A204.1 (cell line): ENCODE results near the gene EIF4E.
"Not testable (repeated sequence)": the region's sequence is repeated elsewhere in the genome, so short reads cannot be mapped to it uniquely, and the experiment has no call there.

ENCODE experiments used
- FAIRE-seq: peaks from 2 replicates; lab custom pipeline; 2012; peaks lifted over from hg19 to GRCh38; lab: Jason Lieb, UNC

EIF4E gene

GRCh38 chr4:98873059-98873458, 55.9 kb downstream of the EIF4E start:
- FAIRE-seq: no peak

- not testable (repeated sequence) for FAIRE-seq
Measured at GRCh38 chr4:98872120-98872906, 56.6 kb downstream of the EIF4E start.

DNA sequence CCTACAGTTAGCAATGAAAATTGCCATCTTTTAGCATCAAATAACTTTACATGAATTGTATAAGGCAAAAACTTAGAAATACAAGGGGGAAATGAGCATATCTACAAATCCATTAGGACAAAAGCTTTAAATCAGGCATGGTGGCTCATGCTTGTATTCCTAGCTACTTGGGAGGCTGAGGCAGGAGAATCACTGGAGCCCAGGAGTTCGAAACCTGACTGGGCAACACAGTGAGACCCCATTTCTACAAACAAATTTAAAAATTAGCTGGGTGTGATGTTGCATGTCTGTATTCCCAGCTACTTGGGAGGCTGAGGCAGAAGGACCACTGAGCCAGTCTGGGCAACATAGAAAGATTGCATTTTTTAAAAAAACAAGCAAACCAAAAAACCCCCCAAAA, 61.3 kb downstream of the EIF4E start:
- FAIRE-seq: no peak

- no peak for FAIRE-seq
Measured at GRCh38 chr4:98865059-98865458, 63.9 kb downstream of the EIF4E start.

DNA sequence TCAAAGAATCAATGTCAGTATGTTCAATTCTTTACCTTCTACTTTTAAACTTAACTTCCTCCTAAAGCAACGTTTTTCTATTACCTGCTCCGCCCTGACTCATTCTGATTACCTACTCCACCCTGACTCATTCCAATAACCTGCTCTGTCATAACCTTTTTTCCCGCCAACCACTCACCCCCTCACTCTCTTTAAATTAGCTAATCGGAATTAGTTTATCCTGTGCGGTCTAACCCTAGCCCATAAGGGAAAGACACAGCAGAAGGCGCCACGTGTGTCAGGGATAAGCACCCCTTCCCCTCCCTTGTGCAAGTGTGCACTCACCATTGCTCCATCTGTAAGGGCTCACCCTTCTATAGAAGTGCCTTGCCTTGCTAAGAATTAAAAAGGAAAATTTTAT, 64.4 kb downstream of the EIF4E start:
- FAIRE-seq: no peak

DNA sequence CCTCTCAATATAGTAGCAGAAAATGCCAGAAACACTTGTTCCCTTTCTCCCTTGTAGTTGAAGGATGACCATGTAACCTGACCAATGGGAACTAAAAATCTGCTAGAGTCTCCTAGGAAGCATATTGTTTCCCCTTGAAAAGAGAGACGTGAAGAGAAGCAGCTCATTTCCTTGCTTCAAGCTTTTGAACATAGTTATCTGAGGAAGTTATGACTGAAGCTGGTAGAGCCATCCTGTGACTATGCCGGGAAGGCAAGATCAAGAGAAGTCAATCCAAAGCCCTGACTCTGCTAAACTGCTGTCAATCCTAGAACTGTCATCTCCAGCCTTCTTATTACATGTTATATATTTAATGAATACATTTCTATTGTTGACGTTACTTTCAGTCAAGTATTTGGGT, 66.6 kb downstream of the EIF4E start:
- no peak for FAIRE-seq

GRCh38 chr4:98861100-98861884, 67.6 kb downstream of the EIF4E start:
- no peak for FAIRE-seq

GRCh38 chr4:98851806-98852205, 77.1 kb downstream of the EIF4E start:
- no peak for FAIRE-seq

GRCh38 chr4:98850937-98851336, 78.0 kb downstream of the EIF4E start:
- no peak for FAIRE-seq

DNA sequence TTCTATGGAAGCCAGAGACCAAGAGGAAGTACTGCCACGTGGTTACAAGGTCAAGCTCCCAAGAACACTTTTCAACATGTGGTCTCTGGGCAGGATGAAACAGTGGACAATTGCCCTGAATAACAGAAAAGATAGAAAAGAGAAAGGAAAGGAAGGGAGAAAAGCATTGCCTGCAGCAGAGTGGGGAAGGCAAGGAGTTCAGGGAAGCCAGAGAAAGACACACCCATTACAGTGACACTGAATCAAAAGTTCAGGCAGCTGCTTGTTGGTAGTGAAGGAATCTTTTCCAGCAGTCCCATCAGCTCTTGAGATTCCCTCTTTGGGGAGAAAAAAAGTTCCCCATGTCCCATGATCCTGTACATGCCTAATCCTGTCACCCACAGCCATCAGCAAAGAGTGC, 80.5 kb downstream of the EIF4E start:
- no peak for FAIRE-seq

DNA sequence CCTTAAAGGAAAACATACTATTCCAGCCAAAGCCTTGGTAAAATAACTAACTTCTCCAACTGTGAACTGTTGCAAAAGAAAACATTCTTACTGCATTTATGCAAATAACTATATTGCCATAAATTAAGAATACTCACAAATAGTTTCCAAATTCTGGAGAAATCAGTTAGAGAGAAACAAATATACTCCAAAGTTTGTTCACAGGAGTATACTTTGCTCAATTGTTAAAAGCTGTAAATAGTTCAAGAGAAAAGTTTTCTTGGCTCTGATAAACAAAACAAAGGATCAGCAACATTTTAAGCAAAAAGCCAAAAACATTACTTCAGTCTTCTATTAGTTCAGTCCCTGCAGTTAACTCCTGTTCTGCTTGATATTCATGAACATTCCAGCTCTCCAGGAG, 83.0 kb downstream of the EIF4E start:
- no peak for FAIRE-seq

DNA sequence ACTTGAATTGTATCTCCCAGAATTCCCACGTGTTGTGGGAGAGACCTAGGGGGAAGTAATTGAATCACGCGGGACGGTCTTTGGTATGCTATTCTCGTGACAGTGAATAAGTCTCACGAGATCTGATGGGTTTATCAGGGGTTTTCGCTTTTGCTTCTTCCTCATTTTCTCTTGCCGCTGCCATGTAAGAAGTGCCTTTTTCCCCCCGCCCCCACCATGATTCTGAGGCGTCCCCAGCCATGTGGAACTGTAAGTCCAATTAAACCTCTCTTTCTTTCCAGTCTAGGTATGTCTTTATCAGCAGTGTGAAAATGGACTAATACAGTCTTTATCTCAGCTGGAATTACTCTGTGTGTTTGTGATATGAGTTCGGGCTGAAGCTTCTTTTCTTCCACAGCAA, 86.0 kb downstream of the EIF4E start:
- not testable (repeated sequence) for FAIRE-seq

DNA sequence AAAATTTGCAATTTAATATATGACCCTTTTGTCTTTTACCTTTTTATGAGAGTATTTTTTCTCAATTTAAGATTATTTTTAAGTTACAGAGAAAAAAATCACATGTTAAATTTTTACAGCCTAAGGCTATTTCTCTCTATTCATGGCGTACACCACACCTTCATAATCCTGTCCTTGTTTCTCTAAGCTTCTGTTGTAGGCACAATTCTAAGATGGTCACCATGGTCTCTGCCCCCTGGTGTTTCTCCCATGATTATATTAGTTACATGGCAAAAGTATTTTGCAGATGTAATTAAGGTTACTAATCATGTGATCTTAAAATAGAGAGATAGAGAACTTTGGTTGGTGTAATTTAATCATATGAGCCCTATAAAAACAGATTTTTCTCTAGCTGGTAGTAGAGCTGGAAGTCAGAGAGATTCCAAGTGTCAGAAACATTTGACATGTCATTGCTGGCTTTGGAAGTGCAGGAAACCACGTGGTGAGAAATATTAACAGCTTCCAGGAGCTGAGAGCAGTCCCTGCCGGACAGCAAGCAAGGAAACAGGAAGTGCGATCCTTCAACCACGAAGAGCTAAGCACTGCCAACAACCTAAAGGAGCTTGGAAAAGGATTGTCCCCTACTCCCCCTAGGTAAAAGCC, 89.8 kb downstream of the EIF4E start:
- no peak for FAIRE-seq

- no peak for FAIRE-seq
Measured at GRCh38 chr4:98838531-98838930, 90.4 kb downstream of the EIF4E start.

DNA sequence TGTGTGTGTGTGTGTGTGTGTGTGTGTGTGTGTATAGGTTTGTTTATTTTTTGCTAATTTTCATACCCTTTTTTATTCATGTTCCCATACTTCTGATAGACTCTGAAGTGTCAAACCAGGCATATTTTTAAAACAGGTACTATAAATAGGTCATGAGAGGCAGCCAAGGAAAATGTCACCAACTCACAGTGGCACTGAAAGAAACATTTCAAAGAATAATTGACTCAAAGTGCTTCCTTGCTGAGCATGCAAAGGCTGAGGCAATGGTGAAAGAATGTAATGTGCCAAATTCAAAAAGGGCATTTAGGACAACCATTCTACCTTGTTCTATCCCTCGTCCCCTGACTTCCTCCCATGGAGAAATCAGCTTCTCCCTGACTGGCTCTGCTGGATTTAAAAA, 95.5 kb downstream of the EIF4E start:
- no peak for FAIRE-seq

DNA sequence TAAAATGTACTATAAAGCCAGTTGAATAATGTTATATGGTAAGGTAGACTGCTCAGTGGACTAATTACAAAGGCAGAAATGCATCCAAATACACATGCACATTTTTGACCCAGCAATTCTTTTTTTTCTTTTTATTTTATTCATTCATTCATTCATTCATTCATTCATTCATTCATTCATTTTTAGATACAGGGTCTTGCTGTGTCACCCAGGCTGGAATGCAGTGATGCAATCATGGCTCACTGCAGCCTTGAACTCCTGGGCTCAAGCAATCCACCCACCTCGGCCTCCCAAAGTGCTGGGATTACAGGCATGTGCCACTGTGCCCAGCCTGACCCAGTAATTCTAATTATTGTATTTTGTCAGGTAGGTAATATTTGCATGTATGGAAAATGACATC, 97.9 kb downstream of the EIF4E start:
- FAIRE-seq: not testable (repeated sequence)
